Hair follicular keratinocyte (primary cell): ENCODE data around the gene ZBTB14. TPM values are rescaled to one million over a fixed set of nuclear protein-coding genes. Genes with fewer than 3 reads are reported as not detected.

Source experiments
- total RNA-seq: library from RNA; depleted of rRNA; stranded (reverse); fragments of >200 nt; gene quantifications from 2 replicates; pipeline ENCODE4 v1.2.3, GENCODE V29; 2015

ZBTB14 gene
- total RNA-seq, result 5.4 and 6.3 TPM in 2 replicates

GRCh38 chr18:5295231-5295920 lies at the start of gene ZBTB14:
TSS of gene ZBTB14 (minus strand) at chr18:5295726. CDS start at chr18:5293246, 2,480 bp downstream.

Other genes with a start within 250 kb of the ZBTB14 start
- gene AKAIN1, start 98.5 kb downstream of the ZBTB14 start, total RNA-seq, result not detected in 2 replicates
- gene EPB41L3, start 248.3 kb upstream of the ZBTB14 start, total RNA-seq, result 0.15 TPM in 1 of 2 replicates, not detected in the other